CD4-positive, alpha-beta memory T cell (primary cell): ENCODE measurements around the gene COX7A2. TPM values are rescaled to one million over a fixed set of nuclear protein-coding genes. Genes with fewer than 3 reads are reported as not detected.

Experiments
- CTCF ChIA-PET: fragments of 350-600 bp; sonication (Branson Sonifier 250); formaldehyde crosslinking; loops from one replicate; lab custom pipeline; 2021; ENCODE audit warnings: inconsistent platforms; ENCODE audit not compliant: partially characterized antibody; lab: Charles Lee
- POLR2A ChIA-PET: fragments of 350-600 bp; sonication (Branson Sonifier 250); formaldehyde crosslinking; loops from one replicate; lab custom pipeline; 2021; ENCODE audit not compliant: partially characterized antibody; lab: Charles Lee
- DNase-seq, 5 donors: peaks; one replicate each; pipeline versions ENCODE4 v3.0.0 to v3.0.0-alpha.2; 2020 to 2022; ENCODE audit warnings: mixed read lengths in 1 of 5
- H3K27ac ChIP-seq: one replicate; pipeline ENCODE4 v1.7.0; 2013; ENCODE audit warnings: low read depth, low read length
- H3K27me3 ChIP-seq: 2 replicates; pipeline ENCODE4 v1.7.0; 2013; ENCODE audit warnings: mild to moderate bottlenecking, low read length, moderate library complexity; ENCODE audit not compliant: insufficient read depth
- H3K36me3 ChIP-seq: 2 replicates; pipeline ENCODE4 v1.7.0; 2013; ENCODE audit warnings: mild to moderate bottlenecking, low read length, moderate library complexity; ENCODE audit not compliant: insufficient read depth
- H3K4me1 ChIP-seq: 2 replicates; pipeline ENCODE4 v1.7.0; 2013; ENCODE audit warnings: mild to moderate bottlenecking, low read length, moderate library complexity; ENCODE audit not compliant: insufficient read depth
- H3K4me3 ChIP-seq, 2 donors: one replicate each; pipeline ENCODE4 v1.7.0; 2013; ENCODE audit warnings: low read length in 2 of 2, mild to moderate bottlenecking in 1 of 2
- H3K9me3 ChIP-seq, 2 donors: one replicate each; pipeline ENCODE4 v1.7.0; 2013; ENCODE audit warnings: low read length in 2 of 2, control low read depth in 1 of 2; ENCODE audit not compliant: control insufficient read depth in 1 of 2
- H3K27ac Mint-ChIP-seq, 7 donors: one replicate each; pipeline ENCODE4 v1.8.0; 2020 to 2021; ENCODE audit warnings: mixed read lengths in 7 of 7, mild to moderate bottlenecking in 6 of 7, inconsistent platforms in 3 of 7, moderate library complexity in 3 of 7
- H3K27me3 Mint-ChIP-seq, 2 donors: one replicate each; pipeline ENCODE4 v1.8.0; 2020 to 2021; ENCODE audit warnings: mixed read lengths in 2 of 2
- H3K36me3 Mint-ChIP-seq, 2 donors: one replicate each; pipeline ENCODE4 v1.8.0; 2020 to 2021; ENCODE audit warnings: mixed read lengths in 2 of 2, inconsistent platforms in 1 of 2, mild to moderate bottlenecking in 1 of 2
- H3K4me1 Mint-ChIP-seq, 4 donors: one replicate each; pipeline ENCODE4 v1.8.0; 2020 to 2021; ENCODE audit warnings: mixed read lengths in 4 of 4, mild to moderate bottlenecking in 1 of 4
- H3K4me3 Mint-ChIP-seq, 8 donors: one replicate each; pipeline ENCODE4 v1.8.0; 2020 to 2021; ENCODE audit warnings: mixed read lengths in 8 of 8, mild to moderate bottlenecking in 7 of 8, moderate library complexity in 6 of 8, inconsistent platforms in 3 of 8
- H3K9me3 Mint-ChIP-seq, 8 donors: one replicate each; pipeline ENCODE4 v1.8.0; 2020 to 2021; ENCODE audit warnings: mixed read lengths in 8 of 8, mild to moderate bottlenecking in 5 of 8, inconsistent platforms in 3 of 8, moderate library complexity in 1 of 8
- intact Hi-C: fragments of 100-400 bp; cut with micrococcal nuclease; formaldehyde crosslinking; loops from one replicate; pipeline ENCODE4 v1.15.1; 2023
- polyA plus RNA-seq, 2 donors: library from polyadenylated mRNA; unstranded; fragments of 300-500 nt; fragmentation: Illumina TruSeq; gene quantifications; one replicate each; pipeline ENCODE4 v1.2.3, GENCODE V29; 2021
- total RNA-seq, 2 experiments: library from RNA; stranded (reverse); gene quantifications; one replicate each; pipeline ENCODE4 v1.2.3, GENCODE V29; 2021

The COX7A2 gene
- total and polyA plus RNA-seq, 4 experiments from 2014 or later, result 188 to 1,007 (median 505) TPM

GRCh38 chr6:75224303-75224926 is 19.2 kb downstream of the COX7A2 start:
- ChIA-PET POLR2A (no interaction called here), CTCF (interaction anchor here (1.4 to 4.1 kb wide), 2 partner anchors 14 kb away, joined by 3 to 28 read pairs; no protein-coding TSS in a partner anchor)
- no peaks in the 10 kb centered on the region for H3K4me1 ChIP-seq
- no peak overlapping the region for H3K4me3 ChIP-seq
- Mint-ChIP-seq H3K4me3 (no peak overlapping the region), H3K9me3 (peaks cover 0 to 2% (median 0%) of the 10 kb centered on the region in 8 donors), H3K27ac (no peak overlapping the region), H3K27me3 (peaks cover 10 to 19% of the 10 kb centered on the region in 2 donors), H3K4me1 (no peaks in the 10 kb centered on the region), H3K36me3 (no peaks in the 10 kb centered on the region)
- no peak for DNase-seq
- no peaks in the 10 kb centered on the region for H3K36me3 ChIP-seq
- H3K27me3 ChIP-seq, result no peaks in the 10 kb centered on the region
- intact Hi-C loops, result no loop called here
- H3K9me3 ChIP-seq, result no peaks in the 10 kb centered on the region
- H3K27ac ChIP-seq, result no peak overlapping the region

- DNase-seq, result no peak
- Mint-ChIP-seq H3K9me3 (peaks cover 0 to 2% (median 0%) of the 10 kb centered on the region in 8 donors), H3K27ac (no peak overlapping the region), H3K36me3 (no peaks in the 10 kb centered on the region), H3K27me3 (peaks cover 10 to 19% of the 10 kb centered on the region in 2 donors), H3K4me3 (no peak overlapping the region), H3K4me1 (no peaks in the 10 kb centered on the region)
- Histone ChIP-seq H3K9me3 (no peaks in the 10 kb centered on the region), H3K27ac (no peak overlapping the region), H3K36me3 (no peaks in the 10 kb centered on the region), H3K27me3 (no peaks in the 10 kb centered on the region), H3K4me1 (no peaks in the 10 kb centered on the region), H3K4me3 (no peak overlapping the region)
- POLR2A ChIA-PET, result no interaction called here
- intact Hi-C loops, result no loop called here
- CTCF ChIA-PET, result interaction anchor here (1.0 to 1.4 kb wide), 2 partner anchors 14 to 15 kb away, joined by 3 to 4 read pairs; no protein-coding TSS in a partner anchor
Observed at GRCh38 chr6:75223428-75223827, 20.2 kb downstream of the COX7A2 start.

GRCh38 chr6:75222261-75222660 is 21.3 kb downstream of the COX7A2 start:
- ChIA-PET POLR2A (no interaction called here), CTCF (interaction anchor here (1.0 kb wide), 1 partner anchor 13 kb away, joined by 4 read pairs; no protein-coding TSS in a partner anchor)
- H3K27ac Mint-ChIP-seq, result no peak overlapping the region
- H3K4me3 ChIP-seq, result no peak overlapping the region
- no peaks in the 10 kb centered on the region for H3K9me3 ChIP-seq
- H3K27me3 ChIP-seq, result no peaks in the 10 kb centered on the region
- H3K36me3 Mint-ChIP-seq, result no peaks in the 10 kb centered on the region
- H3K27ac ChIP-seq, result no peak overlapping the region
- H3K4me3 Mint-ChIP-seq, result no peak overlapping the region
- H3K9me3 Mint-ChIP-seq, result peaks cover 0 to 2% (median 0%) of the 10 kb centered on the region in 8 donors
- no peaks in the 10 kb centered on the region for H3K4me1 Mint-ChIP-seq
- intact Hi-C loops, result no loop called here
- DNase-seq, result no peak
- peaks cover 18 to 26% of the 10 kb centered on the region in 2 donors for H3K27me3 Mint-ChIP-seq
- H3K36me3 ChIP-seq, result no peaks in the 10 kb centered on the region
- H3K4me1 ChIP-seq, result no peaks in the 10 kb centered on the region

- H3K27ac ChIP-seq, result no peak overlapping the region
- Mint-ChIP-seq H3K27ac (no peak overlapping the region), H3K4me1 (no peaks in the 10 kb centered on the region), H3K36me3 (no peaks in the 10 kb centered on the region), H3K4me3 (no peak overlapping the region), H3K27me3 (peaks cover 20 to 30% of the 10 kb centered on the region in 2 donors), H3K9me3 (no peaks in the 10 kb centered on the region)
- POLR2A ChIA-PET, result no interaction called here
- CTCF ChIA-PET, result interaction anchor here (1.3 to 2.6 kb wide), 3 partner anchors 11 to 17 kb away, joined by 4 to 57 read pairs (median 5); no protein-coding TSS in a partner anchor
- H3K27me3 ChIP-seq, result peaks cover 5% of the 10 kb centered on the region
- H3K4me3 ChIP-seq, result no peak overlapping the region
- intact Hi-C loops, result no loop called here
- H3K4me1 ChIP-seq, result no peaks in the 10 kb centered on the region
- no peaks in the 10 kb centered on the region for H3K9me3 ChIP-seq
- H3K36me3 ChIP-seq, result no peaks in the 10 kb centered on the region
- no peak for DNase-seq
Observed at GRCh38 chr6:75221116-75221515, 22.5 kb downstream of the COX7A2 start.

GRCh38 chr6:75220357-75220756 is 23.2 kb downstream of the COX7A2 start:
- Mint-ChIP-seq H3K27ac (no peak overlapping the region), H3K27me3 (peaks cover 23 to 34% of the 10 kb centered on the region in 2 donors), H3K4me1 (no peaks in the 10 kb centered on the region), H3K9me3 (no peaks in the 10 kb centered on the region), H3K36me3 (no peaks in the 10 kb centered on the region), H3K4me3 (no peak overlapping the region)
- no peak overlapping the region for H3K4me3 ChIP-seq
- no peak overlapping the region for H3K27ac ChIP-seq
- H3K27me3 ChIP-seq, result peaks cover 5% of the 10 kb centered on the region
- POLR2A ChIA-PET, result interaction anchor here (0.5 kb wide), 1 partner anchor 443 kb away, joined by 3 read pairs; no protein-coding TSS in a partner anchor
- CTCF ChIA-PET, result interaction anchor here (1.3 to 2.6 kb wide), 3 partner anchors 10 to 16 kb away, joined by 4 to 57 read pairs (median 5); no protein-coding TSS in a partner anchor
- no peaks in the 10 kb centered on the region for H3K9me3 ChIP-seq
- no peaks in the 10 kb centered on the region for H3K4me1 ChIP-seq
- intact Hi-C loops, result no loop called here
- no peaks in the 10 kb centered on the region for H3K36me3 ChIP-seq
- no peak for DNase-seq

GRCh38 chr6:75219263-75219662 is 24.3 kb downstream of the COX7A2 start:
- H3K9me3 ChIP-seq, result no peaks in the 10 kb centered on the region
- DNase-seq, result no peak
- H3K36me3 ChIP-seq, result no peaks in the 10 kb centered on the region
- no peak overlapping the region for H3K27ac ChIP-seq
- H3K4me1 ChIP-seq, result no peaks in the 10 kb centered on the region
- ChIA-PET CTCF (interaction anchor here (2.6 kb wide), 1 partner anchor 9 kb away, joined by 57 read pairs; no protein-coding TSS in a partner anchor), POLR2A (no interaction called here)
- no peaks in the 10 kb centered on the region for H3K9me3 Mint-ChIP-seq
- H3K36me3 Mint-ChIP-seq, result no peaks in the 10 kb centered on the region
- H3K27ac Mint-ChIP-seq, result no peak overlapping the region
- peaks cover 24 to 30% of the 10 kb centered on the region in 2 donors for H3K27me3 Mint-ChIP-seq
- no peaks in the 10 kb centered on the region for H3K4me1 Mint-ChIP-seq
- no peak overlapping the region for H3K4me3 Mint-ChIP-seq
- intact Hi-C loops, result no loop called here
- H3K4me3 ChIP-seq, result no peak overlapping the region
- H3K27me3 ChIP-seq, result peaks cover 5% of the 10 kb centered on the region

- no peak overlapping the region for H3K4me3 Mint-ChIP-seq
- peaks cover 27 to 31% of the 10 kb centered on the region in 2 donors for H3K27me3 Mint-ChIP-seq
- intact Hi-C loops, result no loop called here
- H3K36me3 Mint-ChIP-seq, result no peaks in the 10 kb centered on the region
- H3K9me3 ChIP-seq, result no peaks in the 10 kb centered on the region
- no peaks in the 10 kb centered on the region for H3K4me1 ChIP-seq
- DNase-seq, result no peak
- H3K27ac Mint-ChIP-seq, result no peak overlapping the region
- ChIA-PET CTCF (interaction anchor here (0.9 to 1.5 kb wide), 3 partner anchors 8 to 1484 kb away, joined by 4 to 5 read pairs (median 4); no protein-coding TSS in a partner anchor), POLR2A (interaction anchor here (0.8 kb wide), 1 partner anchor 12 kb away, joined by 3 read pairs; no protein-coding TSS in a partner anchor)
- H3K9me3 Mint-ChIP-seq, result no peaks in the 10 kb centered on the region
- H3K27ac ChIP-seq, result no peak overlapping the region
- H3K4me1 Mint-ChIP-seq, result no peaks in the 10 kb centered on the region
- H3K27me3 ChIP-seq, result peaks cover 5% of the 10 kb centered on the region
- H3K4me3 ChIP-seq, result no peak overlapping the region
- no peaks in the 10 kb centered on the region for H3K36me3 ChIP-seq
Observed at GRCh38 chr6:75217193-75217592, 26.4 kb downstream of the COX7A2 start.
